GM19372 (cell line): ENCODE data around the gene APLP2.
"Not testable (repeated sequence)": the region's sequence is repeated elsewhere in the genome, so short reads cannot be mapped to it uniquely, and the experiment has no call there.

ENCODE experiments used
- ATAC-seq: cut with Tn5 transposase; IDR thresholded peaks from one replicate; pipeline ENCODE4 v1.9.1; 2021; ENCODE audit warnings: mild to moderate bottlenecking, low read depth, moderate library complexity; ENCODE audit not compliant: unreplicated experiment

Gene APLP2

DNA sequence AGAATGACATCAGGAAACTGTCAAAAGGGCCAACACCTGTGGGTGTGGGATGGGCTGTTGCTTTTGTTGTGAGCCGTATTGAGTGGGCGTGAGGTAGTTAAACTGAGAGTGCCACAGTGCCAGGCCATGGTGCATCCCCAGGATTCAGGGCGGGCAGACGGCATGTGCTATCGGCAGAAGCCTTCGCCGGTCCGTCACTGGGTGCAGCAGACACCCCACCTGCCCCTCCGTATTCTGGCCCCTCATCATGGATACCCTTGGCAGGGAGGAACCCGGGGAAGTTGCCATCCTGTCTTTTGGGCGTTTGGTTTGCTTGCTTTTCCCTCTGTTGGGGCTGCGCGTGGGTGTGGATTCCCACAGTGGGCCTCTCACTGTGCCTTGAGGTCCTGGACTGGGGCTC is 117.4 kb downstream of the APLP2 start:
- ATAC-seq, result no peak

GRCh38 chr11:130188047-130188446 is 118.4 kb downstream of the APLP2 start:
- ATAC-seq, result no peak

DNA sequence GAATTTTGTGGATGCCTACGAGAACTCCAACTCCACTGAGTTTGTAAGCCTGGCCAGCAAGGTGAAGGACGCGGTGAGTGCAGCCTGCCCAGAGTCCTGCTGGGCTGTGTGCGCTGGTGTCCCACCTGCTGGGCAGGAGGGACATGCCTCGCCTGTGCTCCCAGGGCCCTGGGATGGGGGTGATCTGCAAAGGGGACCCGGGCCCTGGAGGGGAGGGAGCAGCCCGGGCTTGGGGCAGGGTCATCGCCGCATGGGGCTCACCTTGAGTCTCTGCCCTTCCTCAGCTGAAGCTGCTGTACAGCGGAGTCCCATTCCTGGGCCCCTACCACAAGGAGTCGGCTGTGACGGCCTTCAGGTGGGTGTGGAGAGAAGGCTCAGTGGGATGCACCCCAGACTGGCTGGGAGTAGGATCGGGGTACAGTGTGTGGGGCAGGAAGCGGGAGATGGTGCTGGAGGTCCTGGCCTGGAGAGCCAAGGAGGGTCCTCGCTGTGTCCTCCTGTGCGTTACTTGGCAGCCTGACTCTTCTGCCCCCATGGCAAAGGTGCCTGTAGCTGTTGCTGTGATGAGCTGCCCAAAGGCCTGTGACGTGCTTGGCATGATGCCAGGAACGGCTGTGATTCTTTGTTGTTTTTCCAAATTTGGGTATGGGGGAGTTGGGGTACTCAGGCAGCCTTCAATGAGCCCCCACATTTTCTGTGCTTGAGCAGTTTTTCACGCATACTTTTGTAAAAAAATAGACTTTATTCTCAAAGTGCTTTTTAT is 119.1 kb downstream of the APLP2 start:
- no peak for ATAC-seq

DNA sequence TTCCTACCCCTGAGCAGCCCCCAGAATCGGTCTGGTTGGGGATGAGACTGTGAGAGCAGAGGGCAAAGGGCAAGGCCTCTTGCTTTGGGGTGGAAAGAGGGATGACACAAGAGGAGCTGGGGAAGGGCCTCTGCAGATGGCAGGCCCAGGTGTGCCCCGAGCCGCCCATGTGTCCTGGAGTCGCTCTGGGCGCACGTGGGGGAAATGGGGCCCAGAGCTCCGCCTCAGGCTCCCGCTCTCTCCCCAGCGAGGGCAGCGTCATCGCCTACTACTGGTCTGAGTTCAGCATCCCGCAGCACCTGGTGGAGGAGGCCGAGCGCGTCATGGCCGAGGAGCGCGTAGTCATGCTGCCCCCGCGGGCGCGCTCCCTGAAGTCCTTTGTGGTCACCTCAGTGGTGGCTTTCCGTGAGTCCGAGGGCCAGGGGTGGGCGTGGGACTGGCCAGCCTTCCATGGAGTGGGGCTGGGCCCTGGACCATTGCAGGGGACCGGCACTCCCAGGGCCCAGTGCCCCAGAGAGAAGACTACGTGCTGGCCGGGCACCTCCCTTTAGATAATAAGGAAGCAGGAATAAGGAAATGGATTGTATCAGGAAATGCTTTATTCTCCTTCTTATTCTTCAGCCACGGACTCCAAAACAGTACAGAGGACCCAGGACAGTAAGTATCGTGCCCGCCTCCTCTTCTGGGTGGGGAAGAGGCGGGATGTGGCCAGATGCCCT is 120.0 kb downstream of the APLP2 start:
- ATAC-seq, result no peak

GRCh38 chr11:130190371-130190881 is 120.7 kb downstream of the APLP2 start:
- ATAC-seq, result no peak

- ATAC-seq, result no peak
Measured at GRCh38 chr11:130191896-130192295, 122.2 kb downstream of the APLP2 start.

DNA sequence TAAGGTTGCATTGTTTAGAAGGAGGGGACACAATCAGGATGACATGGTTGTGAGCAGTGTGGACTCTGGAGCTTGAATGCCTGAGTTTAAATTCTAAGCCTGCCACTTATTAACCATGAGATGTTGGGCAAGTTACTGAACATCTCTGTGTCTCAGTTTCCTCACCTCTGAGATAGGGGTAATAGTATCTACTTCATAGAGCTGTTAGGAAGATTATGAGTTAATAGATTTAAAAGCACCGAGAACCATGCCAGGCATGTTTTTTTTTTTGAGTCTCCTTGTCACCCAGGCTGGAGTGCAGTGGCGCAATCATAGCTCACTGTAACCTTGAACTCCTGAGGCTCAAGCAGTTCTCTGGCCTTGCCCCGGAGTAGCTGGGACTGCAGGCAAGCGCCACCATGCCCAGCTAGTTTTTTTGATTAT is 123.2 kb downstream of the APLP2 start:
- no peak for ATAC-seq

GRCh38 chr11:130193551-130193950 is 123.9 kb downstream of the APLP2 start:
- ATAC-seq, result not testable (repeated sequence)
